Keratinocyte (primary cell): ENCODE results near the gene GALR3.

Source experiments
- EZH2 ChIP-seq: IDR thresholded peaks from one replicate; pipeline ENCODE4 v1.6.1; 2012; ENCODE audit warnings: inconsistent platforms, mild to moderate bottlenecking, low read length, moderate library complexity
- TF ChIP-seq, protein P1 (sequence below), 3 experiments: IDR thresholded peaks in 1 of 3; conservative IDR thresholded peaks in 1 of 3; optimal IDR thresholded peaks in 1 of 3; 2 replicates in 2 of 3; 3 replicates in 1 of 3; pipeline versions ENCODE3 to v1.5.1; 2011; ENCODE audit warnings: low read length in 3 of 3, mild to moderate bottlenecking in 3 of 3, moderate library complexity in 2 of 3, control low read depth in 1 of 3, inconsistent platforms in 1 of 3; ENCODE audit not compliant: insufficient read depth in 2 of 3; ENCODE audit errors: extremely low read depth in 1 of 3

DNA sequence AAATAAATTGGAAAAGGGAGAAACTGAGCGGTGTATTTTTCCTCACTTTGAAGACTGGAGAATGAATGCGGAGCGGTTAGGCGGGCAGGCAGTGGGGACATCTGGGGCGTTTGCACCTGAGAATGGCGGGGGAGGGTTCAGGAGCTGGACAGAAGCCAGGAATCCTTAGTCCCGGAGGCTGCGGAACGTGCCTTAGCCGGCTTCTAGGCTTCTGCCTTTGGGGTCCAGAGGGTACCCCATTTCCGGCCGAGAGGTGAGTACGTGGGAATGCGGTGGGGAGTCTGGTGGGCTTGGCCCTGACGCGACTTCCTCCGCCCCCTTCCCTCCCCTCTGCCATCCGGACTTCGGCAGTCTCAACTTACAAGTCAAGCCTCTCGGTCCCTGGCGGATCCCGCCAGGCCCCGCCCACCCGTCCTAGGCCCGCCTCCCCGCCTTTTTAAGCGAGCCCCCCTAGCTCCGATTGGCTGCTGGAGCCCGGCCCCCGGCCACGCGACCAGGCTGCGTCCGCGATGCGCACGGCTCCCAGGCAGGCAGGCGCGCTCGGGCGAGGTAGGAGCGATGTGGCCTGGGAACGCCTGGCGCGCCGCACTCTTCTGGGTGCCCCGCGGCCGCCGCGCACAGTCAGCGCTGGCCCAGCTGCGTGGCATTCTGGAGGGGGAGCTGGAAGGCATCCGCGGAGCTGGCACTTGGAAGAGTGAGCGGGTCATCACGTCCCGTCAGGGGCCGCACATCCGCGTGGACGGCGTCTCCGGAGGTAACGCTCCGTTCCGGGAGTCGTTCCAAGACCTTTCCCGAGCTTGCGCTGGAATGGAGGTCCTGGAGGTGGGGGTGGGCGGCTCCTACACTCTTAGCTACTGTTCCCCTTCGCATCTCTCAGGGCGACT lies 15.5 kb upstream of the GALR3 start, which contains the start of gene GCAT:
- TF ChIP-seq, protein P1, sequence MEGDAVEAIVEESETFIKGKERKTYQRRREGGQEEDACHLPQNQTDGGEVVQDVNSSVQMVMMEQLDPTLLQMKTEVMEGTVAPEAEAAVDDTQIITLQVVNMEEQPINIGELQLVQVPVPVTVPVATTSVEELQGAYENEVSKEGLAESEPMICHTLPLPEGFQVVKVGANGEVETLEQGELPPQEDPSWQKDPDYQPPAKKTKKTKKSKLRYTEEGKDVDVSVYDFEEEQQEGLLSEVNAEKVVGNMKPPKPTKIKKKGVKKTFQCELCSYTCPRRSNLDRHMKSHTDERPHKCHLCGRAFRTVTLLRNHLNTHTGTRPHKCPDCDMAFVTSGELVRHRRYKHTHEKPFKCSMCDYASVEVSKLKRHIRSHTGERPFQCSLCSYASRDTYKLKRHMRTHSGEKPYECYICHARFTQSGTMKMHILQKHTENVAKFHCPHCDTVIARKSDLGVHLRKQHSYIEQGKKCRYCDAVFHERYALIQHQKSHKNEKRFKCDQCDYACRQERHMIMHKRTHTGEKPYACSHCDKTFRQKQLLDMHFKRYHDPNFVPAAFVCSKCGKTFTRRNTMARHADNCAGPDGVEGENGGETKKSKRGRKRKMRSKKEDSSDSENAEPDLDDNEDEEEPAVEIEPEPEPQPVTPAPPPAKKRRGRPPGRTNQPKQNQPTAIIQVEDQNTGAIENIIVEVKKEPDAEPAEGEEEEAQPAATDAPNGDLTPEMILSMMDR (optimal IDR thresholded peaks at IDR 0.05 in 1 of 3, IDR thresholded peaks at IDR 0.05 in 1 of 3, conservative IDR thresholded peaks at IDR 0.05 in 1 of 3; ENCODE audit: extremely low read depth in 1 of 3, insufficient read depth in 2 of 3, low read length in 3 of 3) = no peak
- no peak for TF ChIP-seq EZH2
